Right atrium auricular region (tissue), 2 donors: ENCODE measurements around the gene PRR14. TPM values are rescaled to one million over a fixed set of nuclear protein-coding genes. Genes with fewer than 3 reads are reported as not detected.

Experiments used
- DNase-seq: peaks from one replicate; pipeline ENCODE4 v3.0.0-alpha.2; 2019; ENCODE audit warnings: low spot score
- H3K27ac ChIP-seq, 2 donors: fragments of 200-600 bp; sonication (generic); 1 replicate in 1 of 2; 2 replicates in 1 of 2; pipeline ENCODE4 v1.5.1; 2016 to 2019
- H3K27me3 ChIP-seq, 2 donors: fragments of 200-600 bp; sonication (generic); one replicate each; pipeline versions ENCODE4 v1.5.1 to v1.6.0; 2017 to 2019
- H3K36me3 ChIP-seq: fragments of 200-600 bp; sonication (generic); one replicate; pipeline ENCODE4 v1.5.1; 2016
- H3K4me1 ChIP-seq, 2 donors: fragments of 200-600 bp; sonication (generic); one replicate each; pipeline versions ENCODE4 v1.5.1 to v1.6.0; 2017 to 2019
- H3K4me3 ChIP-seq, 2 donors: fragments of 200-600 bp; sonication (generic); 1 replicate in 1 of 2; 2 replicates in 1 of 2; pipeline ENCODE4 v1.5.1; 2017 to 2019; ENCODE audit warnings: mild to moderate bottlenecking in 1 of 2, moderate library complexity in 1 of 2
- H3K9me3 ChIP-seq, 2 donors: fragments of 200-600 bp; sonication (generic); one replicate each; pipeline ENCODE4 v1.5.1; 2019
- CTCF ChIP-seq, 2 donors: fragments of 200-600 bp; sonication (generic); IDR thresholded peaks; one replicate each; pipeline ENCODE4 v1.5.1; 2019; ENCODE audit warnings: antibody characterized with exemption in 2 of 2
- total RNA-seq, 2 donors: library from RNA; depleted of rRNA; stranded (reverse); fragments of >200 nt; gene quantifications; one replicate each; pipeline ENCODE4 v1.1.0, GENCODE V29; 2016

The PRR14 gene
- total RNA-seq, 2 donors from 2014 or later, result 12.3 to 17.3 TPM

GRCh38 chr16:30655815-30656347, 5.1 kb downstream of the PRR14 start:
- DNase-seq, result no peak
- Histone ChIP-seq H3K4me1 (peaks cover 0 to 38% of the 10 kb centered on the region in 2 donors), H3K36me3 (peaks cover 43% of the 10 kb centered on the region), H3K27ac (no peak overlapping the region), H3K27me3 (no peaks in the 10 kb centered on the region), H3K4me3 (no peak overlapping the region), H3K9me3 (no peaks in the 10 kb centered on the region)
- no peak for TF ChIP-seq CTCF (IDR thresholded peaks at IDR 0.05)

- Histone ChIP-seq H3K4me1 (peaks cover 0 to 43% of the 10 kb centered on the region in 2 donors), H3K27me3 (no peaks in the 10 kb centered on the region), H3K27ac (no peak overlapping the region), H3K9me3 (no peaks in the 10 kb centered on the region), H3K4me3 (no peak overlapping the region), H3K36me3 (peaks cover 43% of the 10 kb centered on the region)
- no peak for DNase-seq
- no peak for TF ChIP-seq CTCF (IDR thresholded peaks at IDR 0.05)
Measured at GRCh38 chr16:30656388-30656787, 5.6 kb downstream of the PRR14 start.

GRCh38 chr16:30656974-30657865, 6.5 kb downstream of the PRR14 start:
- Histone ChIP-seq H3K27me3 (no peaks in the 10 kb centered on the region), H3K4me1 (peaks cover 0 to 44% of the 10 kb centered on the region in 2 donors), H3K36me3 (peaks cover 47% of the 10 kb centered on the region), H3K27ac (peak overlapping the region; percentile 75 to 83), H3K9me3 (no peaks in the 10 kb centered on the region), H3K4me3 (peak overlapping the region; percentile 23 to 50)
- DNase-seq, result peak; percentile 61
- no peak for TF ChIP-seq CTCF (IDR thresholded peaks at IDR 0.05)

- Histone ChIP-seq H3K4me1 (peaks cover 0 to 44% of the 10 kb centered on the region in 2 donors), H3K27me3 (no peaks in the 10 kb centered on the region), H3K27ac (peak within 1 kb of the TSS; percentile 95 to 99), H3K36me3 (peaks cover 48% of the 10 kb centered on the region), H3K4me3 (peak within 1 kb of the TSS; percentile 92 to 94), H3K9me3 (no peaks in the 10 kb centered on the region)
- DNase-seq, result peak; percentile 100
- TF ChIP-seq CTCF (IDR thresholded peaks at IDR 0.05), result peak; percentile 70 to 83
Measured at GRCh38 chr16:30657866-30658730, 7.3 kb downstream of the PRR14 start, which contains the start of gene FBRS. Gene FBRS, plus strand, starts transcription at chr16:30658431. Its CDS starts 1,088 bp downstream, at chr16:30659519.

- Histone ChIP-seq H3K27ac (peak overlapping the region; percentile 95 to 99), H3K27me3 (no peaks in the 10 kb centered on the region), H3K4me1 (peaks cover 0 to 50% of the 10 kb centered on the region in 2 donors), H3K36me3 (peaks cover 49% of the 10 kb centered on the region), H3K4me3 (peak overlapping the region; percentile 92 to 94), H3K9me3 (no peaks in the 10 kb centered on the region)
- no peak for TF ChIP-seq CTCF (IDR thresholded peaks at IDR 0.05)
- DNase-seq, result peak; percentile 87
Measured at GRCh38 chr16:30658731-30659506, 8.2 kb downstream of the PRR14 start.
